Left lung (tissue), 10 donors: ENCODE measurements around the gene ELOVL5. TPM values are rescaled to one million over a fixed set of nuclear protein-coding genes. Genes with fewer than 3 reads are reported as not detected.
"Not testable (repeated sequence)": the region's sequence is repeated elsewhere in the genome, so short reads cannot be mapped to it uniquely, and the experiment has no call there.

ENCODE experiments used
- ATAC-seq: fragments of 200-7000 bp; cut with Tn5 transposase; one replicate; pipeline ENCODE4 v1.9.1; 2020; ENCODE audit warnings: moderate library complexity
- DNase-seq, 4 donors: peaks; one replicate each; pipeline ENCODE4 v3.0.0-alpha.2; 2013 to 2020
- H3K27ac ChIP-seq, 2 donors: fragments of 200-600 bp; sonication (generic) in 1 of 2; one replicate each; pipeline versions ENCODE4 v1.5.0 to v1.8.0; 2020 to 2021
- H3K27me3 ChIP-seq, 2 donors: fragments of 200-600 bp; sonication (generic) in 1 of 2; one replicate each; pipeline versions ENCODE4 v1.5.0 to v1.8.0; 2020 to 2021
- H3K36me3 ChIP-seq, 2 donors: fragments of 200-600 bp; sonication (generic) in 1 of 2; one replicate each; pipeline versions ENCODE4 v1.5.0 to v1.8.0; 2020 to 2021
- H3K4me1 ChIP-seq, 2 donors: fragments of 200-600 bp; one replicate each; pipeline ENCODE4 v1.8.0; 2021
- H3K4me3 ChIP-seq, 2 donors: fragments of 200-600 bp; sonication (generic) in 1 of 2; one replicate each; pipeline versions ENCODE4 v1.5.0 to v1.8.0; 2020 to 2021; ENCODE audit warnings: mild to moderate bottlenecking in 1 of 2
- H3K9me3 ChIP-seq, 2 donors: fragments of 200-600 bp; sonication (generic) in 1 of 2; one replicate each; pipeline versions ENCODE4 v1.5.0 to v1.8.0; 2020 to 2021
- intact Hi-C, 2 donors: fragments of 100-400 bp; cut with DNase I; formaldehyde crosslinking; loops; one replicate each; pipeline versions ENCODE4 v1.11.2 to v1.14.2; 2022
- polyA plus RNA-seq, 6 donors: library from polyadenylated mRNA; unstranded; fragments of 120-200 nt; gene quantifications; one replicate each; pipeline ENCODE4 v1.2.1, GENCODE V29; 2013; ENCODE audit not compliant: insufficient read length in 6 of 6
- total RNA-seq, 2 donors: library from RNA; stranded (reverse); fragmentation: NEBNext Ultra II Directional; extraction: Animal tissue kit (Norgen Biotek cat#: 25700); gene quantifications; one replicate each; pipeline ENCODE4 v1.2.1, GENCODE V29; 2021
- TF ChIP-seq, protein P1 (sequence below), 2 donors: fragments of 200-600 bp; sonication (generic) in 1 of 2; IDR thresholded peaks; one replicate each; pipeline versions ENCODE4 v1.5.0 to v1.8.0; 2021; ENCODE audit warnings: antibody characterized with exemption in 2 of 2
- donor health status: DM: no; HTN: yes; CAD: no.
- donor health status: DM: no; HTN: no; CAD: no.

ELOVL5 gene
- total and polyA plus RNA-seq, 8 donors, result 54.3 to 132 (median 61.5) TPM

DNA sequence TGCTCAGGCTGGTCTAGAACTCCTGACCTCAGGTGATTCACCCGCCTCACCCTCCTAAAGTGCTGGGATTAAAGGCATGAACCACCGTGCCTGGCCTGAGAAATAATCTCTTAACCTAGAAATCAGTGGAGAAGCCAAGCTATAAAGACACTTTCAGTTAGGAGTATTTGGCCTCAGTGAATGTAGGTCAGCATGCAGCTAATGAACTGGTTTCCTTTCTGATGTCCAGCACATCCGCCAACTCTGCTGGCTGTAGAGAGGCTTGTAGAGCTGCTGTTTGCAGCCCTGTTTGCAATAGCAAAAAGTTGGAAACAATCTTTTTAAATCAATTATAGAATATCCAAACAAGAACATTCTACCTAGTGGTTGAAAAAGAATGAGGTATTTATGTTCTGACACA is 42.4 kb upstream of the ELOVL5 start:
- no peak for ATAC-seq
- Histone ChIP-seq H3K27me3 (no peaks in the 10 kb centered on the region), H3K27ac (no peak overlapping the region), H3K4me1 (no peaks in the 10 kb centered on the region), H3K4me3 (no peak overlapping the region), H3K9me3 (no peaks in the 10 kb centered on the region), H3K36me3 (no peaks in the 10 kb centered on the region)
- intact Hi-C loops, result no loop called here
- DNase-seq, result peak in 1 of 4 donors; percentile 31
- TF ChIP-seq, protein P1, sequence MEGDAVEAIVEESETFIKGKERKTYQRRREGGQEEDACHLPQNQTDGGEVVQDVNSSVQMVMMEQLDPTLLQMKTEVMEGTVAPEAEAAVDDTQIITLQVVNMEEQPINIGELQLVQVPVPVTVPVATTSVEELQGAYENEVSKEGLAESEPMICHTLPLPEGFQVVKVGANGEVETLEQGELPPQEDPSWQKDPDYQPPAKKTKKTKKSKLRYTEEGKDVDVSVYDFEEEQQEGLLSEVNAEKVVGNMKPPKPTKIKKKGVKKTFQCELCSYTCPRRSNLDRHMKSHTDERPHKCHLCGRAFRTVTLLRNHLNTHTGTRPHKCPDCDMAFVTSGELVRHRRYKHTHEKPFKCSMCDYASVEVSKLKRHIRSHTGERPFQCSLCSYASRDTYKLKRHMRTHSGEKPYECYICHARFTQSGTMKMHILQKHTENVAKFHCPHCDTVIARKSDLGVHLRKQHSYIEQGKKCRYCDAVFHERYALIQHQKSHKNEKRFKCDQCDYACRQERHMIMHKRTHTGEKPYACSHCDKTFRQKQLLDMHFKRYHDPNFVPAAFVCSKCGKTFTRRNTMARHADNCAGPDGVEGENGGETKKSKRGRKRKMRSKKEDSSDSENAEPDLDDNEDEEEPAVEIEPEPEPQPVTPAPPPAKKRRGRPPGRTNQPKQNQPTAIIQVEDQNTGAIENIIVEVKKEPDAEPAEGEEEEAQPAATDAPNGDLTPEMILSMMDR (IDR thresholded peaks at IDR 0.05), result no peak

DNA sequence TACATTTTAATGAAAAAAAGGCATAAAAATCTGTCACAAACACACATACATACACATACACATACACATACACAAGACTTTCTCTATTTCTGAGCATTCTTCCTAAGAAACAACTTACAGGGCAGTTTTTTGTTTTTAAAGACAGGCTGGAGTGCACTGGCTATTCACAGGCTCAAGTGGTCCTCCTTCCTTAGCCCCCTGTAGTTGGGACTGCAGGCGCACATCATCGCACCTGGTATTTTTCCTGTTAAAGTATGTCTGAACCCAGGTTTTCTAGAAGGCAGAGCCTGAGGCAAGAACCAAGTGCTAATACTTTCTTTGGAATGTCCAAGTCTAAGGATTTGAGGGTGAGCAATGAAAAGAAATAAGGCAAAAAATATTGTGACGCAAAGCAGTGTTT is 41.3 kb upstream of the ELOVL5 start:
- Histone ChIP-seq H3K27ac (no peak overlapping the region), H3K9me3 (no peaks in the 10 kb centered on the region), H3K27me3 (no peaks in the 10 kb centered on the region), H3K4me3 (no peak overlapping the region), H3K4me1 (no peaks in the 10 kb centered on the region), H3K36me3 (no peaks in the 10 kb centered on the region)
- intact Hi-C loops, result no loop called here
- DNase-seq, result no peak
- TF ChIP-seq, protein P1 (IDR thresholded peaks at IDR 0.05), result no peak
- ATAC-seq, result no peak

DNA sequence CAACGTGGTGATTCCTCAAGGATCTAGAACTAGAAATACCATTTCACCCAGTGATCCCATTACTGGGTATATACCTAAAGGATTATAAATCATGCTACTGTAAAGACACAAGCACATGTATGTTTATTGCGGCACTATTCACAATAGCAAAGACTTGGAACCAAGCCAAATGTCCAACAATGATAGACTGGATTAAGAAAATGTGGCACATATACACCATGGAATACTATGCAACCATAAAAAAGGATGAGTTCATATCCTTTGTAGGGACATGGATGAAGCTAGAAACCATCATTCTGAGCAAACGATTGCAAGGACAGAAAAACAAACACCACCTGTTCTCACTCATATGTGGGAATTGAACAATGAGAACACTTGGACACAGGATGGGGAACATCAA is 39.9 kb upstream of the ELOVL5 start:
- DNase-seq, H3K27me3 ChIP-seq, ATAC-seq, H3K9me3 ChIP-seq, intact Hi-C loops, H3K4me1 ChIP-seq, H3K4me3 ChIP-seq, H3K36me3 ChIP-seq, H3K27ac ChIP-seq: not testable (repeated sequence)

DNA sequence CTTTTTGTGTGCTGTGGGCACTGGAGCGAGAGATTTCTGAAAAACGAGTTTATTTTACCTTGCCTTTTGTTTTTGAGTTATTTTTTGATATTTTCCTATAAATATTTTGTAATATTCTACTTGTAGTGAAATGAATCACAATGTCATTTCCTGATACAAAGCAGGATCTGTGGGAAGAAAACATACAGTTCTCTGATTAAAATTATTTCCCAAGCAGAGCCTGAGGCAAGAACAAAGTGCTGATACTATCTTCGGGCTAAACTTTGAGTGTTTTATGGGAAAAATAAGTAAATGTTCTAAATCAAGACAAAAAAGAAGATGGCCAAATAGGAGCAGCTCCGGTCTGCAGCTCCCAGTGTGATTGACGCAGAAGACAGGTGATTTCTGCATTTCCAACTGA is 33.7 kb upstream of the ELOVL5 start:
- no peak for DNase-seq
- intact Hi-C loops, result no loop called here
- no peaks in the 10 kb centered on the region for H3K36me3 ChIP-seq
- H3K27me3 ChIP-seq, result no peaks in the 10 kb centered on the region
- no peak overlapping the region for H3K4me3 ChIP-seq
- no peak for ATAC-seq
- no peaks in the 10 kb centered on the region for H3K4me1 ChIP-seq
- TF ChIP-seq, protein P1 (IDR thresholded peaks at IDR 0.05), result no peak
- no peak overlapping the region for H3K27ac ChIP-seq
- no peaks in the 10 kb centered on the region for H3K9me3 ChIP-seq

DNA sequence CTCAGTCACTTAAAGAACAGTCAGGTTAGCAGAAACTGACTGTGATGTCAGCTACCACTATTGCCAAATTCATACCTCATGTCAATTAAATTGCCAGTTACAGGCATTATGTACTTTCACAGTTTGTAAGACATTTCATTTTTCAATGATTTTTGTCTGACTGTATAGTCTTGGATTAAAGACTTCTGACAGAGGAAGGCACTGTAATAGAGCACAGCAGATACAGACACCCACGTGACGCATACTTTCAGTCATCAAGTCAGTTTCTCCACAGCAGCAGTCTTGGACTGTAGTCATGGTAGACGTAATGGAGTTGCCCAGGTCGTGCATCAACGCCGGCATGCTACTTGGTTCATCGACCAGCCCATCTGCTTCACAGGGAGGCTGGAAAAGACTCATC is 29.5 kb upstream of the ELOVL5 start:
- H3K4me1 ChIP-seq, result no peaks in the 10 kb centered on the region
- ATAC-seq (no peak), DNase-seq (no peak)
- H3K4me3 ChIP-seq, result no peak overlapping the region
- H3K27ac ChIP-seq, result no peak overlapping the region
- TF ChIP-seq, protein P1 (IDR thresholded peaks at IDR 0.05), result no peak
- intact Hi-C loops, result no loop called here
- no peaks in the 10 kb centered on the region for H3K36me3 ChIP-seq
- H3K27me3 ChIP-seq, result no peaks in the 10 kb centered on the region
- no peaks in the 10 kb centered on the region for H3K9me3 ChIP-seq

DNA sequence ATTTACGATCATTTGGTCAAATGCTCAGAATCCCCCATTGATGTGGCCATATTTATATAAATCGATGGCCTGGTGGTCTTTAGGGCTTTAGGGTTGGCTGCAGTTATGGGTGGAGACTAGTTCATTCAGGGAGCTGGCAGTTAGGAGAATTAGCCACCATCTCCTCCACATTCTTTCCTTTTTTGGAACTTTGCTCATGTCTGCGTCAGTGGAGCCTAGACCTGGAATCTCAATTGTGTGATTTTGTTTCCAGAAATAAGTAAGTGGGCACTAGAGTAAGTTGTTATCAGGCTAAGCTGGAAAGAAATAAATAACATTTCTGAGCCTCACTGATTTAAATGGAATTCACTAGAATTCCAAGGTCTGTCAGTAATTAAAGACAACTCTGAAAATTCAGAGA is 29.0 kb upstream of the ELOVL5 start:
- H3K9me3 ChIP-seq, result no peaks in the 10 kb centered on the region
- TF ChIP-seq, protein P1 (IDR thresholded peaks at IDR 0.05), result no peak
- no peaks in the 10 kb centered on the region for H3K36me3 ChIP-seq
- ATAC-seq (peak; percentile 39), DNase-seq (no peak)
- no peaks in the 10 kb centered on the region for H3K27me3 ChIP-seq
- H3K4me1 ChIP-seq, result no peaks in the 10 kb centered on the region
- H3K4me3 ChIP-seq, result no peak overlapping the region
- no peak overlapping the region for H3K27ac ChIP-seq
- intact Hi-C loops, result no loop called here
